ENCODE data around the gene MEGF11.

The MEGF11 gene

DNA sequence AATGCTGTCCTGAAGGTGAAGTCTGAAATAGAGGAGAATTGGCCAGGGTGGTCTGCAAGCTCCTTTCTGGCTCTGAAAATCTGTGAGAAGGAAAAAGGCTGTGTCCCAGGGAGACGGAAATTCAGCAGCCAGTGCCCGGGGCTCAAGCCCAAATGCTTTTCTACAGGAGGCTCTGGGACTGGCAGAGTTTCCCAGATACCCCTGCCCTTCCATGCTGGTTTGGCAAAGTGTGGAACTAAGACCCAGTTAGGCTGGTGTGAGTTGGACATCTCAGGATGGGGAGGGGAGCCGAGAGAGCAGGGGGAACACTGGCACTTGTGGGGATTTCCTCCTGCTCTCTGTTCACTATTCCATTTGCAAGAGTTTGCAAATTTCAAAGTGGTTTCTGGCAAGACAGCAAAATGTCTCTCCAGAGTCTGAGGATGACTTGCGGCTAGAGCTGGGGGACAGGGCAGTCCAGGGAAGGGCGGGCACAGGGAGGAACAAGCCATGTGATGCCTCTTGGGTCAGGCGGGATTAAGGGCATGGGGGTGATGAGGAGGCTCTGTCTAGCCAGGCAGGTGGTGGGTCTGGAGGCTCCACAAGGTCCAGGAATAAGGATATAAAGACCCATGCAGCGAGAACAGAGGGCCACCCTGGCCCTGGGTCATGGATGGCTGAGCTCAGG, 231.9 kb downstream of the MEGF11 start:
- Mint-ChIP-seq H3K9me3 (no peaks in the 10 kb centered on the region), H3K36me3 (no peaks in the 10 kb centered on the region), H3K4me3 (no peak overlapping the region), H3K27me3 (peaks cover 13% of the 10 kb centered on the region), H3K4me1 (no peaks in the 10 kb centered on the region), H3K27ac (no peak overlapping the region)
- ATAC-seq (ENCODE audit: low read depth) (no peak), DNase-seq (ENCODE audit: low spot score in 2 of 2) (no peak)

DNA sequence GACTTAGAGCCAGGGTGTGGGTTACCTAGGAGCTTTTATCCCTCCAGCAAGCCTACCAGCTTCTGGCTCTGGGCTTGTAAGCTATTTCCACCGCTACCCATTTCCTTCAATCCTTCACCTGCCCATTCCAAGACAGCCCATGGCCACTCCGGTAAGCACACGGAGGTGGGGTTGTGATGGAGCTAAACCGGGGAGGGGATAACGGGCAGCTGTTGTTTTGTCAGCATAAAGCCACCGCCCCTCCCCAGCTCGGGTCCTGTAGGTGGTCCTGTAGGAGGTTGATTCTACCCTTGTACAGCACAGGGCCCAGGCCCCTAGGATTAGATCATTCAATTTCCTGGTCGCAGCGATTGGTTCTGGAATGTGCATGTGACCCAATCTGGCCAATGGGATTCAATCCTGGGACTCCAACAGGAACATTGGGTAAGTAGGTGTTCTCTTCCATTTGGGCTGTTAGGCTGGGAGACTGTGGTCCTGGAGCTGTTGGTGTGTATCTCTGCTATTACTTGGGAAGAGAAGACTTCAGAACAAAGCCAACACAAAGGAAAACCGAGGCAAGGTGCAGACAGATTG, 233.6 kb downstream of the MEGF11 start:
- Mint-ChIP-seq H3K9me3 (peaks cover 1% of the 10 kb centered on the region), H3K4me1 (no peaks in the 10 kb centered on the region), H3K4me3 (no peak overlapping the region)

DNA sequence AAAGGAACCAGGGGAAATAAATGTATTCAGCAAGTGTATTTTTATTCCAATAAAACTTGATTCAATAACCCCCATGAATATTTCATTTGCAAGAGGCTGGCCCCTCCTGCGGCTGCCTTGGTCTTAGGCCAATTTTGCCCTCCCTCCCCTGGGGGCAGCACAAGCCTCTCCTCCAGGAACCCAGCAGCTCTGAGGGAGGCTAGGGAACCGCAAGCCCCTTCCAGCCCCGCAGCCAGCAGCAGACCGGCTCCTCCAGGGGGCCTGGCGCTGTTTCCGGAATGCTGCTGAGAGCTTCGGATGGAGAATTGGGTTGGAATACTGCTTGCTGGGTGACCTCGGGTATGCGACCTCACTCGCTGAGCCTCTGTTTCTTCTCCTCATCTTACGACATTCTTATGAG, 234.2 kb downstream of the MEGF11 start:
- ATAC-seq (ENCODE audit: low read depth) (no peak), DNase-seq (ENCODE audit: low spot score in 2 of 2) (no peak)
- peaks cover 14% of the 10 kb centered on the region for H3K27me3 Mint-ChIP-seq
- H3K27ac Mint-ChIP-seq: no peak overlapping the region
- H3K9me3 Mint-ChIP-seq: peaks cover 1% of the 10 kb centered on the region
- no peaks in the 10 kb centered on the region for H3K4me1 Mint-ChIP-seq
- H3K36me3 Mint-ChIP-seq: no peaks in the 10 kb centered on the region
- H3K4me3 Mint-ChIP-seq: no peak overlapping the region

More for the DNA sequence above, 233.6 kb downstream of the MEGF11 start:
- peaks cover 14% of the 10 kb centered on the region for H3K27me3 Mint-ChIP-seq
- ATAC-seq (ENCODE audit: low read depth) (no peak), DNase-seq (ENCODE audit: low spot score in 2 of 2) (no peak)
- H3K36me3 Mint-ChIP-seq: no peaks in the 10 kb centered on the region
- H3K27ac Mint-ChIP-seq: no peak overlapping the region

DNA sequence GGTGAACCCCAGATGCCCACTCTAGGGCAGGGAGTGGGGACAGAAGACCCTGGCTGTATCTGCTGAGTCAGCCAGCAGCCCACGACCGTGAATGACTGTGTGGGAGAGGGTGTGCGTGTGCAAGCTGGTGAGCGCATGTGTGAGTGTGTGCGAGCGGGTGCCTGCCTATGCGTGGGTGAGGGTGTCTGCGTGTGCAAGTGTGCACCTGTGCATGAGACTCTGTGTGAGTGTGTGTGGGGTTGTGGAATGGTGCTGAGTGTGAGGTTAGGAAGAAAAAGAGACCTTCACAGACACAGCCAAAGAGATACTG, 235.1 kb downstream of the MEGF11 start:
- H3K9me3 Mint-ChIP-seq: peaks cover 1% of the 10 kb centered on the region
- H3K4me1 Mint-ChIP-seq: no peaks in the 10 kb centered on the region
- no peaks in the 10 kb centered on the region for H3K36me3 Mint-ChIP-seq
- peaks cover 15% of the 10 kb centered on the region for H3K27me3 Mint-ChIP-seq
- no peak overlapping the region for H3K4me3 Mint-ChIP-seq
- ATAC-seq (ENCODE audit: low read depth): no peak
- DNase-seq (ENCODE audit: low spot score in 2 of 2): no peak
- no peak overlapping the region for H3K27ac Mint-ChIP-seq

DNA sequence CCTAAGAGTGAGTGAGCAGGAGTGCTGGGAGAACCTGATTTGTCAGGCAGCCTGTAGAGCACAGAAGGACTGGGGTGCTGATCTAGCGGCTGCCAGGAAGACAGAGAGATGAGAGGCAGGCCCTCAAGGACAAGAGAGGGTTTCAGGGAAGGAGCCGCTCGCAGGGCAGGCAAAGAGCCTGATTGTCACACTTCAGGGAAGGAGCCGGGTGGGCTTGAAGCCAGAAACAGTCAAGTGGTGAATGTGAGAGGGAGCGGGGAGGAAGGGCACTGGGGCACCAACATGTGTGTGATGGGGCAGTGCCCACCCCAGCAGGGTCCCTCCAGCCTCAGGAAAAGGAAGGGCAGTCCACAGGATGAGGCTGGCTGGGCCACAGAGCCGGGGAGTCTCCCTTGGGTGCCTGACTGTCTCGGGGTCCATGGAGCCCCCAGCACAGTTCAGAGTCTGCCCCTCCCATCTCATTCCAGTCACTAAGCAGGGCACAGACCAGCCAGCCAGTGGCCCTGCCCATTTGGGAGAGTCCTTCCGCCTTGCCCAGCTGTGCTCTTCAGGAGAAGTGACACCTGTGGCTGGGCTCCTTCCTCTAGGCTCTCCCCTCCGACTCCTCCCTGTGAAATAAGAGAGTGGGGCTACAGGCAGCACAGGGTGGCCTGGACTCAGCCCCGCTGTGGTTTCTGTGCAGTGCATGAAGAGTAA, 235.6 kb downstream of the MEGF11 start:
- Mint-ChIP-seq H3K27ac (no peak overlapping the region), H3K4me3 (no peak overlapping the region)
- no peak for ATAC-seq (ENCODE audit: low read depth)

DNA sequence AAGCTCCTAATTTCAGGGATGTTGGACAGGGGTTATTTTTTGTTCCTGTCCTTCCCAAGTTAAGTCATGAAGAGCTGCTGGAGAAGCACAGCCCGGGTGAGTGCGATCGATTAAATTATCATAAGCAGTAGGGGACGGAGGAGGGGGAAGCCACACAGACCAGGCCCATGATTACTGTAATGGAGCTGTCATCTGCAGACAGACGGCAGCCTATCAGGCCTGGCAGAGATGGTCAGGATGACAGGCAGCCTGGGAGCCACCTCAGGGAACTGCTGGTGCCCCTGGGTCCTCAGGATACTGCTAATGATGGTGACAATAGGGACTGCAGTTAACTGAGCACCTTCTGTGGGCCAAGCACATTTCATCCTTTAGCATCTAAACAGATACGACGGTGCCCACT, 236.6 kb downstream of the MEGF11 start:
- peaks cover 1% of the 10 kb centered on the region for H3K9me3 Mint-ChIP-seq
- ATAC-seq (ENCODE audit: low read depth) (no peak), DNase-seq (ENCODE audit: low spot score in 2 of 2) (no peak)
- no peak overlapping the region for H3K27ac Mint-ChIP-seq
- H3K36me3 Mint-ChIP-seq: no peaks in the 10 kb centered on the region
- H3K27me3 Mint-ChIP-seq: peaks cover 15% of the 10 kb centered on the region
- H3K4me1 Mint-ChIP-seq: no peaks in the 10 kb centered on the region
- no peak overlapping the region for H3K4me3 Mint-ChIP-seq

More for the DNA sequence above, 235.6 kb downstream of the MEGF11 start:
- no peak for DNase-seq (ENCODE audit: low spot score in 2 of 2)
- H3K4me1 Mint-ChIP-seq: no peaks in the 10 kb centered on the region
- H3K9me3 Mint-ChIP-seq: peaks cover 1% of the 10 kb centered on the region
- peaks cover 15% of the 10 kb centered on the region for H3K27me3 Mint-ChIP-seq
- H3K36me3 Mint-ChIP-seq: no peaks in the 10 kb centered on the region

DNA sequence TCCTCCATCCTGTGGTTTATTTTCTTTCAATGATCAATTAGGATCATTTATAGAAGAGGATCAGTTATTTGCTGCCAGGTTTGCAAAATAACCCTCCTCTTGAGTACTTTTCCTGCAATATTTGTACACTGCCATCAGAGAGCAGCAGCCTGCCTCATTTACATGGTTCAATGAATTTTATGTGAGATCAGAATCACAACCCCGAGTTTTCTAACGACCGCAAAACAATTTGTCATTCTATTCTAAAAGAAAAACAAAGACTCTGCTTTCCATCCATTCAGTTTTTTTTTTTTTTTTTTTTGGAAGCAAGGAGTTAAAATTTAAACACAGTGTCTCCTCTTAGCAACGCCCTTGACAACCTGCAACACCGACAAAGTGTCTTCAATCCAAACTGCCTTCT, 237.4 kb downstream of the MEGF11 start:
- Mint-ChIP-seq H3K27me3 (peaks cover 15% of the 10 kb centered on the region), H3K36me3 (no peaks in the 10 kb centered on the region), H3K27ac (no peak overlapping the region), H3K4me3 (no peak overlapping the region), H3K9me3 (peaks cover 1% of the 10 kb centered on the region), H3K4me1 (no peaks in the 10 kb centered on the region)
- no peak for DNase-seq (ENCODE audit: low spot score in 2 of 2)
- ATAC-seq (ENCODE audit: low read depth): no peak

DNA sequence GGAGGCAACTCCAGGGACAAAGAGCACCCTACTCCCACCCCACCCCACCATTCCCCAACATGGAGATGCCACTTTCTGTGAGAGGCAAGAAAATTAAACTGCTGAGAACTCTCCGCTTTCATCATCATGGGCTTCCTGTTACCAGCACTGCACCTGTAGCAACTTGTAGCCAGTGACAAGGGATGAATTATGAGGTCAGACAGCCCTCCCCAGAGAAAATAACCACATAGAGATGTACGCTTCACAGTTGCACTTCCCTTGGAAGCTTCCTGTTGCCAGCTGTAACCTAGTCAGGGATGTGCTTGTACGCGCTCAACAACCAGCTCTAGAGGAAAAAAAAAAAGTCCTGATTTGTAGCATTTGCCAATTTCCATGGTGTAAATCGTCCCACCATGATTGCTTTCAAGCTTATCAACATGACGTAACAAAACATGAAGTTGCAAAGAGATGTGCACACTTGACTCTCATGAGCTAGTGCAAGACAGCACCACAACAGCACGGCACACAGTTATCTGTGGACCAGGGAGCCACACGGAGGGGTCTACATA, 238.8 kb downstream of the MEGF11 start:
- Mint-ChIP-seq H3K36me3 (no peaks in the 10 kb centered on the region), H3K27ac (no peak overlapping the region), H3K27me3 (peaks cover 19% of the 10 kb centered on the region), H3K4me3 (no peak overlapping the region), H3K4me1 (no peaks in the 10 kb centered on the region), H3K9me3 (peaks cover 1% of the 10 kb centered on the region)
- ATAC-seq (ENCODE audit: low read depth) (peak; percentile 53), DNase-seq (ENCODE audit: low spot score in 2 of 2) (no peak)

DNA sequence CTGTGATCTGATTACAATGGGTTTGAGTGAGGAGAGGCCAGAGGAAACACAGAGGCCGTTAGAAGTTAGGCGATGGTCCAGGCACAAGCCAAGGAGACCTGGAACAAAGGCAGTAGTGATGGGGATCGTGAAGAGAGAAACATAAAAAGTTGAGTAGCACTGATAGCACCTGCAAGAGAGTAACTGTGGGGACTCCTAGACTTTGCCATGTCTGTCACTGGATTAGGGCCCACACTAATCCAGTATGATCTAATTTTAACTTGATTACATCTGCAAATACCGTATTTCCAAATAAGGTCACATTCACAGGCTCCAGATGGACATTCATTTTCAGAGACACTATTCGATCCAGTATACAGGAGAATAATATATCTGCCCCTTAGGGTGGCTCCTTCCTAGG, 239.5 kb downstream of the MEGF11 start:
- no peaks in the 10 kb centered on the region for H3K4me1 Mint-ChIP-seq
- DNase-seq (ENCODE audit: low spot score in 2 of 2) (no peak), ATAC-seq (ENCODE audit: low read depth) (no peak)
- no peak overlapping the region for H3K4me3 Mint-ChIP-seq
- H3K27ac Mint-ChIP-seq: no peak overlapping the region
- H3K9me3 Mint-ChIP-seq: peaks cover 1% of the 10 kb centered on the region
- H3K27me3 Mint-ChIP-seq: peaks cover 19% of the 10 kb centered on the region
- H3K36me3 Mint-ChIP-seq: no peaks in the 10 kb centered on the region

DNA sequence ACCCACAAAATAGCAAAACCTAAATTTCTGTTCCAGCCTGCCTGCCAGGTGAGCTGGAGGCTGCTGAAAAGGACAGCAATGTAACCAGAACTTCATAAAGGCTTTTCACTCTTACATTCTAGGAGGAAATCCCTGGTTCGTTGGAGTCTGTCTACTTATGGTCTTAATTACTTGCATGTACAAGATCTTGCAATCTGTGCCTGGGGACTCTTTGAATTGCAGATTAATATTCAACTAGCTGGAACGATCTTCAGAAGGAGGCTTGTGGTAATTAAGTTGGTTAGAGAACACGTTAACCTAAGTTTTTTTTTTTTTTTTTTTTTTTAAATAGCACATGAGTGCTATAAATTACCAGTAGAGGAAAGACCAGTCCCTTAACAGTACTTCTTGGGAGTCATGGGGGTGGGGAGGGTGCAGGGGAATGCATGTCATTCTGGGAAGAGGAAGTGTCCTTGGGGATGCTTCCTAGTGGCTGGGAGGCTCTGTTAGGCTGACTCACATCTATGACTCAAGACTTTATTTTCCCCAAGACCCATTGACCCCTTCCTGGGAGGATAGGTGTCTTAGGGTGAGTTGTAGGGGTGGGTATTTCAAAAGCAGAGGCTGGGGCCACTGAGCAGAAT, 244.5 kb downstream of the MEGF11 start:
- Mint-ChIP-seq H3K27ac (no peak overlapping the region), H3K27me3 (peaks cover 17% of the 10 kb centered on the region), H3K36me3 (no peaks in the 10 kb centered on the region), H3K4me1 (no peaks in the 10 kb centered on the region), H3K9me3 (peaks cover 1% of the 10 kb centered on the region), H3K4me3 (no peak overlapping the region)
- DNase-seq (ENCODE audit: low spot score in 2 of 2) (no peak), ATAC-seq (ENCODE audit: low read depth) (no peak)

DNA sequence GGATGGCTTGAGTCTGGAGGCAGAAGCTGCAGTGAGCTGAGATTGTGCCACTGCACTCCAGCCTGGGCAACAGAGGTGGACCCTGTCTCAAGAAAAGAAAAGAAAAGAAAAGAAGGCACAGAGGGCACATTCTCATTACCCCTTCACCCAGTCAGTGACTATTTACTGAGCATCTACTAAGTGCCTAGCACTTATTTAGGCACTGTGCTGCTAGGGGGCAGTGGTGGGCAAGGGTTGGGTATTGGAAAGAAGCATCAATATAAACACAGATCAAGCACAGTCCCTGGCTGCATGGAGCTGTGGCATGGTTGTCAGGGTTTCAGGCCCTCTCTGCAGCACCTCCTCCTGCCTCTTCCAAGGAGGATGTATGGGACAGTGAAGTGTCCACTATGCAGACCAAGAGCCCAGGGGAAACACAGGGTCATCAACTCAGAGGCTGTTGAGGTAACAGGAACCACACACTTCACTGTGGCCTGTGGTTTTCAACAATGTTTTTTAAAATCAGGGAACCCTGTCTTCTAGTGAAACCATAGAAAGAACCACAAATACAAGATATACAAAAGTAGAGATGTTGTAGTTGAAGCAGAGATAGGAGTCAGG, 245.8 kb downstream of the MEGF11 start:
- no peak for ATAC-seq (ENCODE audit: low read depth)
- no peak for DNase-seq (ENCODE audit: low spot score in 2 of 2)
- no peak overlapping the region for H3K4me3 Mint-ChIP-seq

DNA sequence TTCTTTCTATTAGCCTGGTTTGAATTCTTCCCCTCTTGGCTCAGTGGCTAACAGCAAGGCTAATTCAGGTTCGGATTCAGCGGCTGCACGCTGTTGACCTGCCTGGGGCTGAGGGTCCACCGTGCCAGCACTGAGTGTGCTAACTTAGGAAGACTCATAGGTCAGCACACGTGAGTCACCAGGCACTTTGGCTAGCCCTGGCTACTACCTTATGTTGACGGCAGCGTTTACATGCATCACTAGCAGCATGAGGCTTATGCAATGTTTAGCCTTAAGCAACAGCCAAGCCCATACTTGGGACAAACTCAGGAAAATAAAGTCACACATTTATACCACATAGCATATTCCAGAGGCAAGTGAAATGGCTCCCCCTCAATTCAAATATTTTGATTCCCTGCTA, 246.6 kb downstream of the MEGF11 start:
- no peaks in the 10 kb centered on the region for H3K36me3 Mint-ChIP-seq

More for the DNA sequence above, 245.8 kb downstream of the MEGF11 start:
- H3K4me1 Mint-ChIP-seq: no peaks in the 10 kb centered on the region
- H3K27ac Mint-ChIP-seq: no peak overlapping the region
- H3K36me3 Mint-ChIP-seq: no peaks in the 10 kb centered on the region
- peaks cover 13% of the 10 kb centered on the region for H3K27me3 Mint-ChIP-seq
- H3K9me3 Mint-ChIP-seq: peaks cover 1% of the 10 kb centered on the region

DNA sequence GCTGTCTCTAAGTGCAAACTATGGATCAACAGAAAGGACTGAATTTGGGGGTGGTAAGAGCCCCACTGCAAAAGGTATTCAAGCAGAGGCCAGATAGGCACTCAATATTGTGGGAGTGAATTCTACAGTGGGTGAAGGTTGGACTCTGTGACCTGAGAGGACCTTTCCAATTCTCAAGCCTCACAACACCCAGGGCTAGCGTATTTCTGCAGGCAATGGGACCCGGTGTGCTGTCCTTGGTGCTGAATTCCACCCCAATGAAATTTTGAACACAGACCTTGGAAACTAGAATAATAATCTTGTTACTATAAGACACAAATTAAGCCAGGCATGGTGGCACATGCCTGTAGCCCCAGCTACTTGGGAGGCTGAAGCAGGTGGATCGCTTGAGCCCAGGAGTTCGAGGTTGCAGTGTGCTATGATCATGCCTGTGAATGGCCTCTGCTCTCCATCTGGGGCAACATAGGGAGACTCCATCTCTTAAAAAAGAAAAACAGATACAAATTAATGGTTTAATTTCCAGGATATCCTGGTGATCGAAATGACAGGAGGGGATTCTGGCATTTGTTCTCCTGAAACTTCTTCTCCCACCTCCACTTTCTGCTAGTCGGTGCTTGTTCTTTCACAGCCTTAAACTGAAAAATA, 248.8 kb downstream of the MEGF11 start:
- H3K4me3 Mint-ChIP-seq: no peak overlapping the region
- H3K9me3 Mint-ChIP-seq: peaks cover 1% of the 10 kb centered on the region
- peaks cover 14% of the 10 kb centered on the region for H3K27me3 Mint-ChIP-seq
- ATAC-seq (ENCODE audit: low read depth) (no peak), DNase-seq (ENCODE audit: low spot score in 2 of 2) (no peak)
- H3K27ac Mint-ChIP-seq: no peak overlapping the region
- no peaks in the 10 kb centered on the region for H3K36me3 Mint-ChIP-seq
- H3K4me1 Mint-ChIP-seq: no peaks in the 10 kb centered on the region

More for the DNA sequence above, 246.6 kb downstream of the MEGF11 start:
- Mint-ChIP-seq H3K4me1 (no peaks in the 10 kb centered on the region), H3K4me3 (no peak overlapping the region), H3K27me3 (peaks cover 13% of the 10 kb centered on the region), H3K9me3 (peaks cover 1% of the 10 kb centered on the region), H3K27ac (no peak overlapping the region)
- no peak for ATAC-seq (ENCODE audit: low read depth)
- DNase-seq (ENCODE audit: low spot score in 2 of 2): no peak
